Measurements from ENCODE around the gene SYNGR3. TPM values are rescaled to one million over a fixed set of nuclear protein-coding genes. Genes with fewer than 3 reads are reported as not detected.

SYNGR3 gene
- total and polyA plus RNA-seq, 2 of the 13 experiments (the other 11 are each of a cell fraction or from before 2014, with no cell fraction given), result 0.97 to 5.7 TPM

DNA sequence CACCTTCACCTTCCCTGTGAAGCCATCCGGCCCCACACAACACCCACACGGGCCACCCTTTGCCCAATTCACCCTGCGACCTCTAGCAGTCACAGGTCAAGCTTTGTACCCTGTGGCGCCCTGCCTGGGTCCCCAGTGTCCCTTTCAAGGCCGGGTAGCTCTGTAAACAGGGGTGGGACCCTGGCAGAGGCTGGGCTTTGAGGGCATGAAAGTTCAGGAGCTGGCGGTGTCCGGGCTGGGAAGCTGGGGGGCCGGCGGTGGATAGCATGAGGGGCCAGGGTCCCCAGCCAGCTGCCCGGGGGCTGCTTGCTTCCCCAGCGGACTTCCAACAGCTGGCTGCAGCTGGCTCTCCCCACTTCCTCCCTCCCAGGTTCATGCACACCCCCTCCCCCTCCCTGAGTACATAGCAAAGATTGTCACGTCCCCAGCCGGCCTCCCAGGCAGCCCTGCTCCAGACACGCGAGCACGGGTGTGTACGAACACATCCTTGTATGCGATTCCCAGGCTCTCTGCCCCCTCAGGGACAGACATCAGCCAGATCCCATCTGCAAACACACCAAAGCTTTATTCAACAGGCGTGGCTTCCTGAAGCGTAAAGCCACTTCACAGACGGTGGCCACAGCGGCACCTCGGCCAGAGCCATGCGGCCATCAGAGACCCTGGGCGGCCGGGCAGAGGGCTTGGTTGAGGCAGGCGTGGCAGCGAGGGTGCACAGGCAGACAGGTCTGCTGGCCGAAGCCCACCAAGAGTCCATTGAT, 49.7 kb downstream of the SYNGR3 start (continued):
- TF ChIP-seq PAXIP1 (CRISPR knock-in tag; conservative IDR thresholded peaks at IDR 0.05) (peak; percentile 94), DRAP1 (CRISPR knock-in tag; IDR thresholded peaks at IDR 0.05) (peak; percentile 42; the same call in 1 of the 2 replicates), ZIK1 (CRISPR knock-in tag; IDR thresholded peaks at IDR 0.05; ENCODE audit: borderline replicate concordance, low read depth) (peak; percentile 26; the same call in 1 of the 2 replicates), ZMAT5 (CRISPR knock-in tag; IDR thresholded peaks at IDR 0.05; ENCODE audit: borderline replicate concordance, low read depth) (no peak), HDAC2 (CRISPR knock-in tag; IDR thresholded peaks at IDR 0.05) (peak; percentile 62; the same call in 1 of the 2 replicates), REPIN1 (CRISPR knock-in tag; IDR thresholded peaks at IDR 0.05; ENCODE audit: borderline replicate concordance, low read depth) (peak; percentile 63; the same call in 1 of the 2 replicates), TBP (CRISPR knock-in tag; IDR thresholded peaks at IDR 0.05) (no peak), EP300 (IDR thresholded peaks at IDR 0.05; ENCODE audit: low read depth in 2 of 2, low read length in 2 of 2) (peak in 1 of 2 experiments; percentile 36; a peak in 2 of 4 replicates), EP300 (CRISPR knock-in tag; IDR thresholded peaks at IDR 0.05; ENCODE audit: borderline replicate concordance) (peak; percentile 59; the same call in 1 of the 2 replicates), ZNF740 (CRISPR knock-in tag; IDR thresholded peaks at IDR 0.05) (no peak), CBX5 (CRISPR knock-in tag; IDR thresholded peaks at IDR 0.05; ENCODE audit: borderline replicate concordance) (no peak), NFIC (IDR thresholded peaks at IDR 0.05; ENCODE audit: low read length) (no peak), ZNF33B (CRISPR knock-in tag; IDR thresholded peaks at IDR 0.05) (no peak), ESRRA (CRISPR knock-in tag; IDR thresholded peaks at IDR 0.05; ENCODE audit: low read depth) (peak; percentile 98), HOXA3 (CRISPR knock-in tag; IDR thresholded peaks at IDR 0.05) (peak; percentile 67)
- TF ChIP-seq, protein P1, sequence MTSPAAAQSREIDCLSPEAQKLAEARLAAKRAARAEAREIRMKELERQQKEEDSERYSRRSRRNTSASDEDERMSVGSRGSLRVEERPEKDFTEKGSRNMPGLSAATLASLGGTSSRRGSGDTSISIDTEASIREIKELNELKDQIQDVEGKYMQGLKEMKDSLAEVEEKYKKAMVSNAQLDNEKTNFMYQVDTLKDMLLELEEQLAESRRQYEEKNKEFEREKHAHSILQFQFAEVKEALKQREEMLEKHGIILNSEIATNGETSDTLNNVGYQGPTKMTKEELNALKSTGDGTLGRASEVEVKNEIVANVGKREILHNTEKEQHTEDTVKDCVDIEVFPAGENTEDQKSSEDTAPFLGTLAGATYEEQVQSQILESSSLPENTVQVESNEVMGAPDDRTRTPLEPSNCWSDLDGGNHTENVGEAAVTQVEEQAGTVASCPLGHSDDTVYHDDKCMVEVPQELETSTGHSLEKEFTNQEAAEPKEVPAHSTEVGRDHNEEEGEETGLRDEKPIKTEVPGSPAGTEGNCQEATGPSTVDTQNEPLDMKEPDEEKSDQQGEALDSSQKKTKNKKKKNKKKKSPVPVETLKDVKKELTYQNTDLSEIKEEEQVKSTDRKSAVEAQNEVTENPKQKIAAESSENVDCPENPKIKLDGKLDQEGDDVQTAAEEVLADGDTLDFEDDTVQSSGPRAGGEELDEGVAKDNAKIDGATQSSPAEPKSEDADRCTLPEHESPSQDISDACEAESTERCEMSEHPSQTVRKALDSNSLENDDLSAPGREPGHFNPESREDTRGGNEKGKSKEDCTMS (CRISPR knock-in tag; conservative IDR thresholded peaks at IDR 0.05), result no peak
- TF ChIP-seq, protein P2, sequence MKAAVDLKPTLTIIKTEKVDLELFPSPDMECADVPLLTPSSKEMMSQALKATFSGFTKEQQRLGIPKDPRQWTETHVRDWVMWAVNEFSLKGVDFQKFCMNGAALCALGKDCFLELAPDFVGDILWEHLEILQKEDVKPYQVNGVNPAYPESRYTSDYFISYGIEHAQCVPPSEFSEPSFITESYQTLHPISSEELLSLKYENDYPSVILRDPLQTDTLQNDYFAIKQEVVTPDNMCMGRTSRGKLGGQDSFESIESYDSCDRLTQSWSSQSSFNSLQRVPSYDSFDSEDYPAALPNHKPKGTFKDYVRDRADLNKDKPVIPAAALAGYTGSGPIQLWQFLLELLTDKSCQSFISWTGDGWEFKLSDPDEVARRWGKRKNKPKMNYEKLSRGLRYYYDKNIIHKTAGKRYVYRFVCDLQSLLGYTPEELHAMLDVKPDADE (CRISPR knock-in tag; IDR thresholded peaks at IDR 0.05), result no peak
- TF ChIP-seq, protein P3, sequence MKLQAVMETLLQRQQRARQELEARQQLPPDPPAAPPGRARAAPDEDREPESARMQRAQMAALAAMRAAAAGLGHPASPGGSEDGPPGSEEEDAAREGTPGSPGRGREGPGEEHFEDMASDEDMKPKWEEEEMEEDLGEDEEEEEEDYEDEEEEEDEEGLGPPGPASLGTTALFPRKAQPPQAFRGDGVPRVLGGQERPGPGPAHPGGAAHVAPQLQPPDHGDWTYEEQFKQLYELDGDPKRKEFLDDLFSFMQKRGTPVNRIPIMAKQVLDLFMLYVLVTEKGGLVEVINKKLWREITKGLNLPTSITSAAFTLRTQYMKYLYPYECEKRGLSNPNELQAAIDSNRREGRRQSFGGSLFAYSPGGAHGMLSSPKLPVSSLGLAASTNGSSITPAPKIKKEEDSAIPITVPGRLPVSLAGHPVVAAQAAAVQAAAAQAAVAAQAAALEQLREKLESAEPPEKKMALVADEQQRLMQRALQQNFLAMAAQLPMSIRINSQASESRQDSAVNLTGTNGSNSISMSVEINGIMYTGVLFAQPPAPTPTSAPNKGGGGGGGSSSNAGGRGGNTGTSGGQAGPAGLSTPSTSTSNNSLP (IDR thresholded peaks at IDR 0.05; ENCODE audit: low read depth, low read length), result no peak

All from HepG2 (cell line).